AG09309 (cell line): ENCODE measurements around the gene MAP4K4.
A peak's percentile ranks its signal among the peaks of the same experiment; 100 is the strongest.

Source experiments
- DNase-seq: peaks from one replicate; pipeline ENCODE4 v3.0.0-alpha.2; 2010; ENCODE audit warnings: low read depth
- H3K4me3 ChIP-seq: 2 replicates; pipeline ENCODE4 v1.5.1; 2011; ENCODE audit warnings: mild to moderate bottlenecking, low read depth, low read length, moderate library complexity; ENCODE audit not compliant: control insufficient read depth
- CTCF ChIP-seq: IDR thresholded peaks from 2 replicates; pipeline ENCODE4 v1.5.1; 2011; ENCODE audit warnings: mild to moderate bottlenecking, low read depth, low read length, inconsistent platforms; ENCODE audit not compliant: insufficient read depth, control insufficient read depth; ENCODE audit errors: missing control alignments

MAP4K4 gene

GRCh38 chr2:101882769-101883307, 185.3 kb downstream of the MAP4K4 start:
- no peak for DNase-seq
- H3K4me3 ChIP-seq: no peak overlapping the region
- no peak for TF ChIP-seq CTCF

GRCh38 chr2:101883860-101884259, 186.4 kb downstream of the MAP4K4 start:
- DNase-seq: peak; percentile 31

GRCh38 chr2:101884423-101884822, 186.9 kb downstream of the MAP4K4 start:
- H3K4me3 ChIP-seq: no peak overlapping the region
- TF ChIP-seq CTCF: no peak
- no peak for DNase-seq

More at GRCh38 chr2:101883860-101884259, 186.4 kb downstream of the MAP4K4 start:
- no peak overlapping the region for H3K4me3 ChIP-seq
- peak; percentile 62 for TF ChIP-seq CTCF

- H3K4me3 ChIP-seq: no peak overlapping the region
- no peak for DNase-seq
Observed at GRCh38 chr2:101887328-101887727, 189.8 kb downstream of the MAP4K4 start.

GRCh38 chr2:101889460-101890098, 192.1 kb downstream of the MAP4K4 start:
- no peak overlapping the region for H3K4me3 ChIP-seq
- no peak for DNase-seq
- TF ChIP-seq CTCF: no peak

More at GRCh38 chr2:101887328-101887727, 189.8 kb downstream of the MAP4K4 start:
- TF ChIP-seq CTCF: no peak

GRCh38 chr2:101892377-101892776, 194.9 kb downstream of the MAP4K4 start:
- no peak for TF ChIP-seq CTCF
- no peak for DNase-seq

More at GRCh38 chr2:101892377-101892776, 194.9 kb downstream of the MAP4K4 start:
- no peak overlapping the region for H3K4me3 ChIP-seq
